Endothelial cell of hepatic sinusoid (primary cell): ENCODE data around the gene ABHD10.

Experiments
- in situ Hi-C: cut with HindIII; loops from 2 replicates; pipeline ENCODE4 v1.10.0; 2017; ENCODE audit warnings: low sequenced_read_pairs

Gene ABHD10

GRCh38 chr3:111999484-112000324 lies 20.9 kb downstream of the ABHD10 start:
- in situ Hi-C loops = no loop called here

- in situ Hi-C loops = no loop called here
These were observed 21.5 kb downstream of the ABHD10 start for GRCh38 chr3:112000367-112000771.

- in situ Hi-C loops = no loop called here
These were observed 22.1 kb downstream of the ABHD10 start for GRCh38 chr3:112000966-112001365.

DNA sequence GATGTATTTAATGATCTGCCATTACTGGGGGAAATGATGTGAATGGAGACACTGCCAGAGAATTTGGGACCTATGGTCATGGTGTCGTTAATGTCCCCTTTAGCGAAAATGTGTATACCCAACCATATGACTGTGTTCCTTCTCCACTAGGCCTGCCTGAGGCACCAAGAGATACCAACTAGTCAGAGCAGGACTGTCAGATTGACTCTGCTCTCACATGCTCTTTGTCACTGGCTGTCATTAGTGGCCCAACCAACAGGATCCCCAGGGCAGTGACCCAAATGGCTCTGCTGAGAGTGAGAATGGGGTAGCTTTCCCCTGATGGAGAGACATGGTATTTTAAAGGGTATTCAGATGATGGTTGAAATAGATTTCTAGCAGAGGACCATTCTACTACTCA lies 22.7 kb downstream of the ABHD10 start:
- in situ Hi-C loops = no loop called here

- in situ Hi-C loops = no loop called here
These were observed 23.5 kb downstream of the ABHD10 start for GRCh38 chr3:112002096-112002971.

DNA sequence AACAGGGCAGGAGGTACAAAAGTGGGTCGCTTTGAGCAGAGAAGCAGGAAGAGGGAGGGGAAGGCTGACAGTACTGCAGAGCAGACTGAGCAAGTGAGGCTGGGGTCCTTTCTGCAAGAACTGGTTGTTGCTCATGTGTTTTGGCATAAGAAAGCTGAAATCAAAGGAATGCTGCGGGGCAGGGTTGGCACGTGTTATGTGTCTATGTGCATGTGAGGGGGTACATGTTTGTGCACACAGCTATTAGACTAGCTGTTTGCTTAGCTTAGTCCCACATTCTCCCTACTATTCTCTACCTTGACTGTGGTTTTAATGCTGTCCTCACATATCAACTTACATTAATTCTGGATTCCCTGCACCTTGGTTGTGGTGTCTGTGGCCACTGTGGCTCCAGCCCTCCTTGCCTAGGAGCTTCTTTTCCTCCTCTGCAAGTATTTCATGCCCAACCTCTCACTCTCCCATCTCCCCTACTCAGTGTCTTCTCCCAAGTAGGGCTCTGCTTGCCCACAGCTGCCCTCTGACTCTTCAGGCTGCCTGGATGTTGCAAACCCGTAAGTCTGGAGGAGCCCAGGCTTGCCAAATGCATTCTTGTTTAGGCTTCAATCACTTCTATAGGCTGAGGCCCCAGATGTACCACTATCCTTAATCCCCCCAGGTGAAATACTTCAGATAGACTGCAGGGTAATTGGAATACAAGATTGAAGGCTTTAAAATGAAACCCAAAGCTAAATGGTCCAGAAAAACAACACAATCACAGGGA lies 24.7 kb downstream of the ABHD10 start:
- in situ Hi-C loops = no loop called here

- in situ Hi-C loops = no loop called here
These were observed 25.4 kb downstream of the ABHD10 start for GRCh38 chr3:112004187-112004586.

GRCh38 chr3:112004669-112005068 lies 25.8 kb downstream of the ABHD10 start:
- in situ Hi-C loops = no loop called here

DNA sequence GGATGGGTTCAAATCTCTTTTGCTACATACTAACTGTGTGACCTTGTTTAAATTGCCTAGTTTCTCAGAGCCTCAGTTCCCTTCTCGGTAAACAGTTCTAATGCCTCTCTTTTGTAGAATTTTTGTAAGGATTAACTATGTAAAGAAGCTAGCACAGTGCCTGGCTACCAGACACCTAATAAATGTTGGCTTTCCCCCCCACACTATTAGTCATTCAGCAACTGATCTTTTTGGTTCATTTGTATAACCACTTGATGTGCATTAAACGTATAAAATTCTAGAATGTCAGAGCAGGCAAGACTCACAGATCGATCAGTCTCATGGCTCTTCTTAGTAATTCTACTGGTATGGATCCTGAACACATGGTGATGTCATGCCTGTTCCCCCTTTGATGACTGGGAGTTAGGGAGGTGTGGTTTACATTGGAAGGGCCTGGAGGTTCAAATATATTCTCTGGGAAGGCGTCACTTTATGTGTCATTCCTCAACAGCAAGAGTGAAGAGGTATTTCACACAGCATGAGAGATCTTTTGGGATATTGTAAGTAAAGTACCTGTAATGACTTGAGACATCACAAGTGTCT lies 26.4 kb downstream of the ABHD10 start:
- in situ Hi-C loops = no loop called here

- in situ Hi-C loops = no loop called here
These were observed 28.8 kb downstream of the ABHD10 start for GRCh38 chr3:112007633-112008032.

DNA sequence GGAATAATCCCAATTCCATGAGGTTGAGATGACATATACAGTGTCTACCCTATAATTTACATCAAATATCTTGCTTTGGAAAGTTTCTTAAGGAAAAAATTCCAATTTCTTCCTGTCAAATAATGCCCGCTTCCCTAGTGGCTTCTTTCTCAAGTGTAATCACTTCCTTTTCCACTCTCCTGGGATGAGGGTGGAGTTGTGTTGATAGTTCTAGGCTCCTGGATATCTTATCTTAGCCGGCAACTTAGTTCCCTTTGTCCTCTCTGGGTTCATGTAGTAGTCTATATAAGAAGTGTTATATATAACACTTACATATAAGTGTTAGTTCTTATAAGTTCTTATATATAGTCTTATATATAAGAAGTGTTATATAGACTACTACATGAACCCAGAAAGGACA lies 30.8 kb downstream of the ABHD10 start:
- in situ Hi-C loops = no loop called here

- in situ Hi-C loops = no loop called here
These were observed 31.8 kb downstream of the ABHD10 start for GRCh38 chr3:112010636-112011035.

DNA sequence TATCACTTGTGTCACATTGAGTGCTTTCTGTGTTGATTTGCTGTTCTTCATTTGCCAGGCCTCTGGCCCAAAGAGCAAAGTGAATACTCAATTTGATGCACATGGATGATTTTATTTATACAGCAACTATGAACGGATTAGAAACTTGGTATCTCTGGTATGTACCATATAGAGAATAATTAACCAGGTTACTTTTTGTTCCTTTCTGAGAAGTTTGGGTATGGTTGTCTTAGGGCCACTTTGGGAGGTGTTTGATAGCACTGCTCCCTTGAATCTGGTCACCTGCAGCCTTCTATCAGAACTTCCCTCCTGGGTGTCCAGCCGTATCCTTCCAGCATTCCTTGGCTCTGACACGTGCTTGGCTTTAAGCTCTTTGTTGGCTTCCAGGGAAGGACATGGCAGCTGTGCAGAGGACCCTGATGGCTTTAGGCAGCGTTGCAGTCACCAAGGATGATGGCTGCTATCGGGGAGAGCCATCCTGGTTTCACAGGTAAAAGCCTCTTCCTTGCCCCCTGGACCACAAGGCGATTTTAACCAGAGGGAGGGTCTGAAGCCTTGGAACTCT lies 32.6 kb downstream of the ABHD10 start:
- in situ Hi-C loops = no loop called here

DNA sequence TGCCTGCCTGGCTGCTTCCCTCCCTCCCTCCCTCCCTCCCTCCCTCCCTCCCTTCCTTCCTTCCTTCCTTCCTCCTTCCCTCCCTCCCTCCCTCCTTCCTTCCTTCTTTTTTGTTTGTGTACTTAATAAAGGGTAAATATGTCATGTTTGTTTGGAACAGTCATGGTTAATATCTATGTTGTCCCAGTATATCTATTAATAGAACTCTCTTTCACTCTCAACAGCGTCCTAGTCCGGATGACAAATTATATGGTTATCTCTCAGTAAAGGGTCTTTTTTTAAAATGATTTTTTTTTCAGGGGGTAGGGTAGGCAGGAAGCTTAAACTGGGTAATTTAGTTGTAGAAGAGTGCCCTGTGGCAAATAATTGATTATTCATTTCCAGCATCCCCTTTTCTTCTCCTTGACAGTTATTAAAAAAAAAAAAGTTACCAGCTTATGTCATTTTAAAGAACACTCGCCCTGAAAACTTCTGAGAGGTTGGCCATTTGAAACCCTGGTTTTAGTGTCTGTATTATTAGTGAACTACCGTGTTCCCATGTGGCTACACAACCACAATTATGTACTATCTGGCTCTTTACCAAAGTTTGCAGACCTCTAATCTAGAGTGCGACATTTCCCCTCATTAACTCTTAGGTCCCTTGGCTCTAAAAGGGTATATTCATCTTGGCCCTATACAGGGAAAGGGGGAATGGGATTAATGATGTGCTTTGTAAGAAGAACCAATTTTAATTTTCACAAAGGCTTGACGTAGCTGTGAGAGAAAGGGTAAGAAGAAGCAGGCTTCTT lies 33.6 kb downstream of the ABHD10 start:
- in situ Hi-C loops = no loop called here

- in situ Hi-C loops = no loop called here
These were observed 34.4 kb downstream of the ABHD10 start for GRCh38 chr3:112013058-112013783.

DNA sequence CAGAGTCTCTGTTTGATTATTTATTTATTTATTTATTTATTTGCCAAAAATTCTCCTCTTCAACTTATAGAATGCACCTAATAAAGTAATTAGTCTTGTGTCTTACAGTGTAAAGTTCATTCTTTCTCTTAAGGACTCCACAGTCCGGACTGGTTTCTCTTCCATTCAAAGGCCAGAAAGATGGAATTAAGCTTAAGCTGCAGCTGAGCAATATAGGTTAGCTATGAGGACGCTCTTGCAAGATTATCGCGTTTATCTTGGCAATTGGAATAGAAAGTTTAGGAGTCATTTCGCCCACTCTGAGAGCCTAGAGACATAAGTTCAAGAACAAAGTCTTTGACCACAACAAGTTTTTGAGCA lies 34.9 kb downstream of the ABHD10 start:
- in situ Hi-C loops = no loop called here

GRCh38 chr3:112017091-112017490 lies 38.3 kb downstream of the ABHD10 start:
- in situ Hi-C loops = no loop called here

DNA sequence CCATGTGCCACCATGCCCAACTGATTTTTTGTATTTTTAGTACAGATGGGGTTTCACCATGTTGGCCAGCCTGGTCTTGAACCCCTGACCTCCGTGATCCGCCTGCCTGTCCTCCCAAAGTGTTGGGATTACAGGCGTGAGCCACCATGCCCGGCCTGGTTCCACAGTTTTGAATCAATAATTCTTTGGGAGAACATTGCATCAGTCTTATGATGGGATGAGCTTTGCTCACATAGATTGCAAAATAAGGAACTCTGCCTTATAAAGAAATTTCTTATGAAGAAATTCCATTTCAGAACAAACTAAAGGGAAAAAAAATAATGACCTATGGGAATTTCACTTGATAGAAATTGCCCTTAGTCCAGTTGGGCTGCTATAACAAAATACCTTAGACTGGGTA lies 39.9 kb downstream of the ABHD10 start:
- in situ Hi-C loops = no loop called here

DNA sequence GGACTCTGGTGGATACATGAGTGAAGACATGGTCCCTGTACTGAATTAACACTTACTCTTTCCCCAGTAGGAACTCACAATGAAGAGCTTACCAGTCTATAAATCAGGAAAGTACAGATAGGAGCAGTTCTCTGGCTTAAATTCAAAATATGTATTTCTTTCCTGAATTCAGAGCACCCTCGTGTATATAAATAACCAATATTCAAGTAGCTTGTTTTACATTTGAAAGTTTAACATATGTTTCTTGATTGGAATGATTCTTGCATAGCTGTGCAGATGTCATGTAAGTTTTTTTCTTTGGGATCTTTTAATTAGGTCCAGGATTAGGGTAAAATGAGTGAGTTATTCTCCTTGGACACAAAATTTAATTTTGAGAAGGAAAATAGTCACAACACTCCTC lies 40.9 kb downstream of the ABHD10 start:
- in situ Hi-C loops = no loop called here
